Esophagus squamous epithelium (tissue), 5 donors: ENCODE data around the gene PLEK2. TPM values are rescaled to one million over a fixed set of nuclear protein-coding genes. Genes with fewer than 3 reads are reported as not detected.
"Not testable (repeated sequence)": the region's sequence is repeated elsewhere in the genome, so short reads cannot be mapped to it uniquely, and the experiment has no call there.

Experiments
- DNase-seq: peaks from one replicate; lab custom pipeline; 2025; lab: John Stamatoyannopoulos, UW
- H3K27ac ChIP-seq, 4 donors: fragments of 200-600 bp; sonication (generic); one replicate each; pipeline ENCODE4 v1.5.1; 2016 to 2019; ENCODE audit warnings: mild to moderate bottlenecking in 1 of 4
- H3K27me3 ChIP-seq, 4 donors: fragments of 200-600 bp; sonication (generic); 1 replicate in 3 of 4; 2 replicates in 1 of 4; pipeline versions ENCODE4 v1.5.1 to v1.6.0; 2017 to 2021; ENCODE audit warnings: antibody characterized with exemption in 1 of 4
- H3K36me3 ChIP-seq, 3 donors: fragments of 200-600 bp; sonication (generic); one replicate each; pipeline ENCODE4 v1.5.1; 2016 to 2019
- H3K4me1 ChIP-seq, 3 donors: fragments of 200-600 bp; sonication (generic); one replicate each; pipeline ENCODE4 v1.5.1; 2017 to 2019
- H3K4me3 ChIP-seq, 4 donors: fragments of 200-600 bp; sonication (generic); 1 replicate in 3 of 4; 2 replicates in 1 of 4; pipeline ENCODE4 v1.5.1; 2016 to 2019; ENCODE audit warnings: mild to moderate bottlenecking in 2 of 4, moderate library complexity in 1 of 4
- H3K9me3 ChIP-seq, 3 donors: fragments of 200-600 bp; sonication (generic); one replicate each; pipeline ENCODE4 v1.5.1; 2016 to 2019
- POLR2A ChIP-seq, 4 donors: fragments of 450-650 bp; IDR thresholded peaks; one replicate each; pipeline ENCODE4 v1.6.1; 2017; ENCODE audit warnings: antibody characterized with exemption in 4 of 4, mild to moderate bottlenecking in 4 of 4, moderate library complexity in 3 of 4
- WGBS, 2 donors: methylation state at CpG; one replicate each; pipeline ENCODE4 v1.1.5; 2018; 5-methylcytosine and 5-hydroxymethylcytosine counted together
- intact Hi-C: fragments of 100-400 bp; cut with DNase I; formaldehyde crosslinking; loops from one replicate; pipeline ENCODE4 v1.15.0; 2022
- total RNA-seq, 4 donors: library from RNA; depleted of rRNA; stranded (reverse); fragments of >200 nt; gene quantifications; one replicate each; pipeline ENCODE4 v1.1.0, GENCODE V29; 2016
- TF ChIP-seq, protein P1 (sequence below), 6 experiments: fragments of 450-650 bp in 4 of 6; fragments of 200-600 bp in 2 of 6; sonication (generic) in 2 of 6; IDR thresholded peaks; one replicate each; pipeline ENCODE4 v1.5.1; 2016 to 2019; ENCODE audit warnings: antibody characterized with exemption in 6 of 6, mild to moderate bottlenecking in 4 of 6, moderate library complexity in 4 of 6
- donor health status: DM: yes; HTN: yes; CAD: no.

PLEK2 gene
- total RNA-seq, 4 donors from 2014 or later, result 7.6 to 19.9 (median 13.1) TPM

DNA sequence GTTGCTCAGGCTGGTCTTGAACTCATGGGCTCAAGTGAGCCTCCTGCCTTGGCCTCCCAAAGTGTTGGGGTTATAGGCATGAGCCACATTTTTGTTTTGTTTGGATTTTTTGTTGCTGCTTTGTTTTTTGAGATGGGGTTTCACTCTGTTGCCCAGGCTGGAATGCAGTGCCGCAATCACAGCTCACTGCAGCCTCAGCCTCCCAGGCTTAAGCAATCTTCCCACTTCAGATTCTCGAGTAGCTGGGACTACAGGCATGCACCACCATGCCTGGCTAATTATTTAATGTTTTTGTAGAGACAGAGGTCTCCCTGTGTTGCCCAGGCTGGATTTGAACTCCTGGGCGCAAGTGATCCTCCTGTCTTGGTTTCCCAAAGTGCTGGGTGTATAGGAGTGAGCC lies 5.7 kb upstream of the PLEK2 start:
- no peaks in the 10 kb centered on the region for H3K9me3 ChIP-seq
- 75 to 77% methylated on average over 3 of the region's 3 CpGs for WGBS, 2 donors
- intact Hi-C loops, result no loop called here
- DNase-seq, result no peak
- peaks cover 0 to 4% (median 0%) of the 10 kb centered on the region in 4 donors for H3K27me3 ChIP-seq
- no peak overlapping the region for H3K27ac ChIP-seq
- H3K36me3 ChIP-seq, result no peaks in the 10 kb centered on the region
- H3K4me1 ChIP-seq, result peaks cover 0 to 17% (median 7%) of the 10 kb centered on the region in 3 donors
- TF ChIP-seq POLR2A (IDR thresholded peaks at IDR 0.05), result no peak
- TF ChIP-seq, protein P1, sequence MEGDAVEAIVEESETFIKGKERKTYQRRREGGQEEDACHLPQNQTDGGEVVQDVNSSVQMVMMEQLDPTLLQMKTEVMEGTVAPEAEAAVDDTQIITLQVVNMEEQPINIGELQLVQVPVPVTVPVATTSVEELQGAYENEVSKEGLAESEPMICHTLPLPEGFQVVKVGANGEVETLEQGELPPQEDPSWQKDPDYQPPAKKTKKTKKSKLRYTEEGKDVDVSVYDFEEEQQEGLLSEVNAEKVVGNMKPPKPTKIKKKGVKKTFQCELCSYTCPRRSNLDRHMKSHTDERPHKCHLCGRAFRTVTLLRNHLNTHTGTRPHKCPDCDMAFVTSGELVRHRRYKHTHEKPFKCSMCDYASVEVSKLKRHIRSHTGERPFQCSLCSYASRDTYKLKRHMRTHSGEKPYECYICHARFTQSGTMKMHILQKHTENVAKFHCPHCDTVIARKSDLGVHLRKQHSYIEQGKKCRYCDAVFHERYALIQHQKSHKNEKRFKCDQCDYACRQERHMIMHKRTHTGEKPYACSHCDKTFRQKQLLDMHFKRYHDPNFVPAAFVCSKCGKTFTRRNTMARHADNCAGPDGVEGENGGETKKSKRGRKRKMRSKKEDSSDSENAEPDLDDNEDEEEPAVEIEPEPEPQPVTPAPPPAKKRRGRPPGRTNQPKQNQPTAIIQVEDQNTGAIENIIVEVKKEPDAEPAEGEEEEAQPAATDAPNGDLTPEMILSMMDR (IDR thresholded peaks at IDR 0.05), result no peak
- no peak overlapping the region for H3K4me3 ChIP-seq

DNA sequence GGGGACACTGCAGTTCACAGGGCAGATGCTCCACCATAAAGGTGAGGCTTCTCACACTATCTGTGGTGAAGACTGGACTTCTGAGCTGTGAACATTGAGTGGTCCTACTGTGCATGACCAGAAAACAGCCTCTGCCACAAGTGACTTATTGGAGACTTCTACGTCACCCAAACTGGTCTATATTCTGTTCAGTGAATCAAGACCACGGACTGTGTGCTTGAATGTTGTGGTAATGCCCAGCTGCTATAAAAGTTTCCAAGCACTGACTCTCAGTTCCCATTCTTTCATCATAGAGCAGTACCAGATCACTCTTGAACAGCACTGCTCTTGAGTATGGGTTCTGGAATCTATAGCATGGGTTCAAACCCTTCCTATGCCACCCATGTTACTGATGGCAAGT lies 4.8 kb upstream of the PLEK2 start:
- no peak for TF ChIP-seq POLR2A (IDR thresholded peaks at IDR 0.05)
- TF ChIP-seq, protein P1 (IDR thresholded peaks at IDR 0.05), result no peak

DNA sequence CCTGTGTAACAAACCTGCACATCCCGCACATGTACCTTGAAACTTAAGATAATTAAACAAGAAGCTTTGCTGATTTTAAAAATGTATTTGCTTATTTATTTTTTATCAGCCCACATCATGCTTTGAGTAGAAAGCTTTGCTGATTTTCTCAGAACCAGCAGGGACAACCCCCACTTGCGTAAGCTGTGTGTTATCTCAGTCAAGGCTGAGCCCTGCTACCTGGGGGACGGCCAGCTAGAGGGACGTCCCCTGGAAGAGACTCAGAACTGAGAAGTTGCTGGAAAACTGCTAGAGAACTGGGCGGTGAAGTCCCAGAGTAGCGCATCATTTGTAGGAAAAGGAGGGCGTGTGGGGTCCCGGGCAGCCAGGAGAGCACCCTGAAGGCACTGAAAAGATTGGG lies 4.1 kb upstream of the PLEK2 start:
- Histone ChIP-seq H3K27ac (no peak overlapping the region), H3K9me3 (no peaks in the 10 kb centered on the region), H3K36me3 (no peaks in the 10 kb centered on the region), H3K27me3 (peaks cover 0 to 19% (median 0%) of the 10 kb centered on the region in 4 donors), H3K4me3 (no peak overlapping the region), H3K4me1 (peaks cover 0 to 32% (median 7%) of the 10 kb centered on the region in 3 donors)
- intact Hi-C loops, result no loop called here
- no peak for TF ChIP-seq POLR2A (IDR thresholded peaks at IDR 0.05)
- TF ChIP-seq, protein P1 (IDR thresholded peaks at IDR 0.05), result no peak
- WGBS, 2 donors, result 46 to 66% methylated on average over 8 of the region's 8 CpGs
- DNase-seq, result no peak

More for the DNA sequence above, 4.8 kb upstream of the PLEK2 start:
- Histone ChIP-seq H3K4me1 (peaks cover 0 to 25% (median 7%) of the 10 kb centered on the region in 3 donors), H3K36me3 (no peaks in the 10 kb centered on the region), H3K27ac (no peak overlapping the region), H3K9me3 (no peaks in the 10 kb centered on the region), H3K4me3 (no peak overlapping the region), H3K27me3 (peaks cover 0 to 12% (median 0%) of the 10 kb centered on the region in 4 donors)
- intact Hi-C loops, result no loop called here
- no peak for DNase-seq
- 83 to 94% methylated on average over 2 of the region's 2 CpGs for WGBS, 2 donors

DNA sequence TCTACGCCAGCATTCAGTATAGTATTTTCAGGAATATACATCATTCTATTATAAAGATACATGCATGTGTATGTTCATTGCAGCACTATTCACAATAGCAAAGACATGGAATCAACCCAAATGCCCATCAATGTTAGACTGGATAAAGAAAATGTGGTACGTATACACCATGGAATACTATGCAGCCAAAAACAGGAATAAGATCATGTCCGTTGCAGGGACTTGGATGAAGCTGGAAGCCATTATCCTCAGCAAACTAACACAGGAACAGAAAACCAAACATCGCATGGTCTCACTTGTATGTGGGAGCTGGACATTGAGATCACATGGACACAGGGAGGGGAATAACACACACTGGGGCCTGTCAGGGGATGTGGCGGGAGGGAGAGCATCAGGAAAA lies 3.6 kb upstream of the PLEK2 start:
- H3K36me3 ChIP-seq, H3K9me3 ChIP-seq, intact Hi-C loops, H3K27ac ChIP-seq, H3K4me3 ChIP-seq, DNase-seq: not testable (repeated sequence)
- 94 to 97% methylated on average over 5 of the region's 5 CpGs for WGBS, 2 donors
- Histone ChIP-seq H3K27me3 (peaks cover 0 to 22% (median 0%) of the 10 kb centered on the region in 4 donors), H3K4me1 (peaks cover 0 to 37% (median 7%) of the 10 kb centered on the region in 3 donors)

DNA sequence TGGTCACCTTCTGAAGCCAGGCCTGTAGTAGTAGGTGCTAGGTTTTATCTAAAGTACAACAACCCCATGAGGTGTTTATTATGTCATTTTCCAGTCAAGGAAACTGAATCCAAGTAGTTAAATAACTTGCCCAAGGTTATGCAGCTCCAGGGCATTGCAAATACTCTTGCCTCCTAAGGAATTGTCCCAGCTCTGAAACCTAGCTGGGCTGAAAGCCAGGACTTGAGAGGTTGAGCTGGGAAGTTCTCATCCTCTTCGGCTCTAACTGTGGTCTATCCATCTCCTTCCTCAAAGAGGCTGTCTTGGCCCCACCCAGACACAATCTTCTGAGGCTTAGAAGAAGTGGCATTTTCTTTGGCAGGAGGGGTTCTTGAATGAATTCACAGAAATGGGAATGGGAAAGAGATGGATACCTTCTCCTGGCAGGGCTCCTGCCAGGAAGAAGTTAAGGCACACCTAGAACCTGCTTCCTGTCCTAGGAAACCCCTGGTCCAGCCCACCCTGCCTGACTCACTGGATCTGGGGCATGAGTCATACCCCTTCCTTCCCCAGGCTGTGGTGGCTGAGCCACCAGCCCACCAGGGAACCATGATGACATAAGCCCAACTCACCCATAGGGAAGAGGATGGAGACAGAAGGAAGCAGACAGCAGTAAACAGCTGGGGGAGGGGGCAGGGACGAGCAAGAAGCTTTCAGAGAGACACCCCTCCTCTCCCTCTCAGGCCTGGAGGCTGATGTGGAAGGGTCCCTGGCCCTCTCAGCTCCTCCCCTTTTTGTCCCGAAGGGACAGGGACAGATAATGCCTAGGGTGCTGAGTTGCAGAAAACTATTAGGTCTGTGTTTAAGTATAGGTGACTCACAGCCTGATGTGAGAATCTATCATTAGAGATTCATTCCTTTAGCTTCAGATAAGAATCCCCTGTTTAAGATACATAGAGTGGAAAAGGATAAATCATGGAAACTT lies 2.1 kb upstream of the PLEK2 start:
- H3K27ac ChIP-seq, result no peak overlapping the region
- H3K9me3 ChIP-seq, result no peaks in the 10 kb centered on the region
- intact Hi-C loops, result no loop called here
- peaks cover 0 to 22% (median 0%) of the 10 kb centered on the region in 4 donors for H3K27me3 ChIP-seq
- H3K4me1 ChIP-seq, result peaks cover 0 to 50% (median 10%) of the 10 kb centered on the region in 3 donors
- no peaks in the 10 kb centered on the region for H3K36me3 ChIP-seq
- TF ChIP-seq, protein P1 (IDR thresholded peaks at IDR 0.05), result no peak
- TF ChIP-seq POLR2A (IDR thresholded peaks at IDR 0.05), result no peak
- no peak for DNase-seq
- WGBS, 2 donors, result 20 to 37% methylated on average over 1 to 2 of the region's 3 CpGs
- no peak overlapping the region for H3K4me3 ChIP-seq
